Thymus (tissue), 14 donors: ENCODE data around the gene DYNLT3. TPM values are rescaled to one million over a fixed set of nuclear protein-coding genes. Genes with fewer than 3 reads are reported as not detected.

Source experiments
- DNase-seq, 9 donors: peaks; one replicate each; pipeline ENCODE4 v3.0.0-alpha.2; 2013; ENCODE audit warnings: low spot score in 9 of 9, low read depth in 6 of 9, missing footprints in 1 of 9
- H3K27ac ChIP-seq, 2 donors: one replicate each; pipeline ENCODE4 v1.5.1; 2013; ENCODE audit warnings: control low read depth in 1 of 2, low read depth in 1 of 2, low read length in 1 of 2, mild to moderate bottlenecking in 1 of 2, moderate library complexity in 1 of 2
- H3K27me3 ChIP-seq, 2 donors: one replicate each; pipeline ENCODE4 v1.5.1; 2013; ENCODE audit warnings: low read length in 1 of 2; ENCODE audit not compliant: control insufficient read depth in 2 of 2, insufficient read depth in 1 of 2
- H3K36me3 ChIP-seq, 2 donors: one replicate each; pipeline ENCODE4 v1.5.1; 2013; ENCODE audit warnings: low read length in 1 of 2, mild to moderate bottlenecking in 1 of 2, moderate library complexity in 1 of 2; ENCODE audit not compliant: control insufficient read depth in 2 of 2, insufficient read depth in 2 of 2
- H3K4me1 ChIP-seq, 2 donors: one replicate each; pipeline ENCODE4 v1.5.1; 2013; ENCODE audit warnings: low read length in 2 of 2; ENCODE audit not compliant: control insufficient read depth in 2 of 2, insufficient read depth in 2 of 2
- H3K4me3 ChIP-seq, 2 donors: one replicate each; pipeline ENCODE4 v1.5.1; 2013; ENCODE audit warnings: low read length in 2 of 2, control low read depth in 1 of 2, mild to moderate bottlenecking in 1 of 2
- H3K9me3 ChIP-seq, 2 donors: one replicate each; pipeline ENCODE4 v1.5.1; 2013; ENCODE audit warnings: low read length in 1 of 2, mild to moderate bottlenecking in 1 of 2; ENCODE audit not compliant: control insufficient read depth in 2 of 2, insufficient read depth in 1 of 2
- WGBS: extraction: QIAGEN DNeasy Blood & Tissue Kit; methylation state at CpG from one replicate; pipeline ENCODE4 v1.1.7; 2013; 5-methylcytosine and 5-hydroxymethylcytosine counted together
- long read RNA-seq, 10 donors: transcript quantifications; one replicate each; lab custom pipeline, GENCODE V29; 2026
- polyA plus RNA-seq: library from polyadenylated mRNA; stranded (reverse); fragments of 200-250 nt; gene quantifications from one replicate; pipeline ENCODE4 v1.2.3, GENCODE V29; 2013
- total RNA-seq: library from RNA; stranded (reverse); fragments of 120-200 nt; gene quantifications from one replicate; pipeline ENCODE4 v1.2.4, GENCODE V29; 2013
- donor health status: healthy.

DYNLT3 gene
- total RNA-seq (10.4 TPM), polyA plus RNA-seq (47.4 TPM)
- long read RNA-seq, donor 1 = 0 reads
- long read RNA-seq, donor 2, transcript DYNLT3-201 (5 exons, 2,217 nt) = major isoform, 19 of 19 reads
- long read RNA-seq, donor 2, partial matches to known transcripts = 0 of 19 reads
- long read RNA-seq, donor 2, other reads (novel, unspliced or antisense) = 0 of 19 reads
- long read RNA-seq, donor 3, transcript DYNLT3-201 (5 exons, 2,217 nt) = major isoform, 14 of 14 reads
- long read RNA-seq, donor 3, partial matches to known transcripts = 0 of 14 reads
- long read RNA-seq, donor 3, other reads (novel, unspliced or antisense) = 0 of 14 reads
- long read RNA-seq, donor 4, partial matches to known transcripts = 0 of 1 reads
- long read RNA-seq, donor 4, other reads (novel, unspliced or antisense) = 0 of 1 reads
- long read RNA-seq, donor 5, transcript DYNLT3-201 (5 exons, 2,217 nt) = major isoform, 22 of 22 reads
- long read RNA-seq, donor 5, partial matches to known transcripts = 0 of 22 reads
- long read RNA-seq, donor 5, other reads (novel, unspliced or antisense) = 0 of 22 reads
- long read RNA-seq, donor 6, transcript DYNLT3-201 (5 exons, 2,217 nt) = major isoform, 10 of 11 reads
- long read RNA-seq, donor 6, partial matches to known transcripts = 0 of 11 reads
- long read RNA-seq, donor 6, other reads (novel, unspliced or antisense) = 0 of 11 reads
- long read RNA-seq, donor 7, partial matches to known transcripts = 0 of 3 reads
- long read RNA-seq, donor 7, other reads (novel, unspliced or antisense) = 0 of 3 reads
- long read RNA-seq, donor 8, partial matches to known transcripts = 0 of 3 reads
- long read RNA-seq, donor 8, other reads (novel, unspliced or antisense) = 0 of 3 reads
- long read RNA-seq, donor 9, partial matches to known transcripts = 0 of 4 reads
- long read RNA-seq, donor 9, other reads (novel, unspliced or antisense) = 0 of 4 reads
- long read RNA-seq, donor 10, partial matches to known transcripts = 0 of 4 reads
- long read RNA-seq, donor 10, other reads (novel, unspliced or antisense) = 0 of 4 reads

- H3K9me3 ChIP-seq = no peaks in the 10 kb centered on the region
- peak in 4 of 9 donors; percentile 38 to 69 (median 53) for DNase-seq
- H3K4me3 ChIP-seq = peak within 1 kb of the TSS; percentile 59 to 63
- under 1% methylated on average over 65 of the region's 67 CpGs for WGBS
- H3K27ac ChIP-seq = peak within 1 kb of the TSS; percentile 66 to 81
- no peaks in the 10 kb centered on the region for H3K36me3 ChIP-seq
- no peaks in the 10 kb centered on the region for H3K27me3 ChIP-seq
- no peaks in the 10 kb centered on the region for H3K4me1 ChIP-seq
Measured at GRCh38 chrX:37846934-37847732, at the start of gene DYNLT3. Gene DYNLT3, minus strand, starts transcription at chrX:37847571. Its CDS starts 61 bp downstream, at chrX:37847510.

GRCh38 chrX:37896511-37896890 lies 49.1 kb upstream of the DYNLT3 start:
- H3K4me1 ChIP-seq = no peaks in the 10 kb centered on the region
- no peaks in the 10 kb centered on the region for H3K9me3 ChIP-seq
- 87% methylated on average over 1 of the region's 1 CpG for WGBS
- no peak for DNase-seq
- no peak overlapping the region for H3K27ac ChIP-seq
- no peak overlapping the region for H3K4me3 ChIP-seq
- no peaks in the 10 kb centered on the region for H3K27me3 ChIP-seq
- H3K36me3 ChIP-seq = no peaks in the 10 kb centered on the region

- Histone ChIP-seq H3K36me3 (no peaks in the 10 kb centered on the region), H3K27ac (no peak overlapping the region), H3K4me3 (no peak overlapping the region), H3K9me3 (no peaks in the 10 kb centered on the region), H3K4me1 (no peaks in the 10 kb centered on the region), H3K27me3 (no peaks in the 10 kb centered on the region)
- DNase-seq = no peak
Measured at GRCh38 chrX:37895795-37896510, 48.6 kb upstream of the DYNLT3 start.

GRCh38 chrX:37894725-37895124 lies 47.4 kb upstream of the DYNLT3 start:
- H3K4me1 ChIP-seq = no peaks in the 10 kb centered on the region
- no peaks in the 10 kb centered on the region for H3K9me3 ChIP-seq
- H3K27ac ChIP-seq = no peak overlapping the region
- no peak overlapping the region for H3K4me3 ChIP-seq
- 59% methylated on average over 3 of the region's 3 CpGs for WGBS
- H3K27me3 ChIP-seq = no peaks in the 10 kb centered on the region
- no peaks in the 10 kb centered on the region for H3K36me3 ChIP-seq
- DNase-seq = no peak

GRCh38 chrX:37888010-37888409 lies 40.6 kb upstream of the DYNLT3 start:
- no peak for DNase-seq
- no peaks in the 10 kb centered on the region for H3K4me1 ChIP-seq
- H3K27ac ChIP-seq = no peak overlapping the region
- H3K4me3 ChIP-seq = no peak overlapping the region
- H3K27me3 ChIP-seq = no peaks in the 10 kb centered on the region
- 99% methylated on average over 5 of the region's 5 CpGs for WGBS
- no peaks in the 10 kb centered on the region for H3K9me3 ChIP-seq
- no peaks in the 10 kb centered on the region for H3K36me3 ChIP-seq

GRCh38 chrX:37887347-37887746 lies 40.0 kb upstream of the DYNLT3 start:
- Histone ChIP-seq H3K36me3 (no peaks in the 10 kb centered on the region), H3K27ac (no peak overlapping the region), H3K4me3 (no peak overlapping the region), H3K4me1 (no peaks in the 10 kb centered on the region), H3K27me3 (no peaks in the 10 kb centered on the region), H3K9me3 (no peaks in the 10 kb centered on the region)
- no peak for DNase-seq
- whole genome bisulfite sequencing = 87% methylated on average over 1 of the region's 1 CpG

GRCh38 chrX:37883196-37883595 lies 35.8 kb upstream of the DYNLT3 start:
- Histone ChIP-seq H3K27me3 (no peaks in the 10 kb centered on the region), H3K27ac (no peak overlapping the region), H3K4me1 (no peaks in the 10 kb centered on the region), H3K36me3 (no peaks in the 10 kb centered on the region), H3K9me3 (no peaks in the 10 kb centered on the region), H3K4me3 (no peak overlapping the region)
- DNase-seq = no peak
- WGBS = 98% methylated on average over 2 of the region's 2 CpGs

GRCh38 chrX:37879692-37880091 lies 32.3 kb upstream of the DYNLT3 start:
- Histone ChIP-seq H3K9me3 (no peaks in the 10 kb centered on the region), H3K27me3 (no peaks in the 10 kb centered on the region), H3K36me3 (no peaks in the 10 kb centered on the region), H3K4me3 (no peak overlapping the region), H3K27ac (no peak overlapping the region), H3K4me1 (no peaks in the 10 kb centered on the region)
- WGBS = 93% methylated on average over 1 of the region's 1 CpG
- DNase-seq = no peak
